Activated gamma-delta T cell treated with Interleukin-2 at 50 U/mL for 16 hours (primary cell): ENCODE data around the gene SPRR1A.
"Not testable (repeated sequence)": the region's sequence is repeated elsewhere in the genome, so short reads cannot be mapped to it uniquely, and the experiment has no call there.

Experiments used
- DNase-seq: peaks from one replicate; pipeline ENCODE4 v3.0.0-alpha.2; 2020

The SPRR1A gene

GRCh38 chr1:152976688-152977087 lies 7.2 kb upstream of the SPRR1A start:
- no peak for DNase-seq

DNA sequence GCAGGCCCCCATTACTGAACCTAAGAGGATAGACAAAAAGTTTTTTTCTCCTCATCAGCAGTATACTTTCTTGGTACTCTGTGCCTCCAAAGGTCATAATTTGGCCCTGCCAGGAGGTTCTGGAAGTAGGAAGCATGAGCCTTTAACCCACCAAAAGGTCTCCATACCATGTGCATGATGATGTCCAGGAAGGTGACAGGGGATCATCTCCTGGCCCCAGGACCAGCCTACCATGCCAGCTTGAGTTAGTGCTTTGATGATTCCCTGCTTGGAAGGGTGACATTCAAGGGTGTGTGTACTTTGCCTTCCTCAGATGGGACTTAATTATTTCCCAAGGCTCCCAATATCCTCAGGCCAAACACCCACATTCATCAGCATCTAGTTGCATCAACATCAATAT lies 6.3 kb upstream of the SPRR1A start:
- DNase-seq = no peak

GRCh38 chr1:152980676-152981075 lies 3.2 kb upstream of the SPRR1A start:
- DNase-seq = no peak

GRCh38 chr1:152981146-152981871 lies 2.6 kb upstream of the SPRR1A start:
- DNase-seq = no peak

DNA sequence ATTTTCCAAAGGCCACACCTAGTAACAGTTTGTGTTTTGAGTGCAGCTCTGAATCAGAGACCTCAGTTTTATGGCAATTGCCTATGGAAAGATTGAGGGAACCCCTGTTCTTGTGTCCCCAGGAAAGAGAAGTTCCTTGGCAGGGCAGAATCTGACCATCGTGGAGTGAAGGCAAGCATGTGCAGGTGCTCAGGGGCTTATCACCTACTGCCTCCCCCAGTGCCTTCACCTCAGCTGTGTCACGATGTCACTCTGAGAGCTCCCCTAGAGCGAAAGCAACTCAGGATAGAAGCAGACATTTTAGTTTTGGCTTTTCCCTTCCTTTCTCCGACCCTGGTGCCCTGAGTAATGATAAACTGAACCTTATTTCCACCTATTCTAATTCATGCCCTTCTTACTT lies 1.8 kb upstream of the SPRR1A start:
- DNase-seq = no peak

DNA sequence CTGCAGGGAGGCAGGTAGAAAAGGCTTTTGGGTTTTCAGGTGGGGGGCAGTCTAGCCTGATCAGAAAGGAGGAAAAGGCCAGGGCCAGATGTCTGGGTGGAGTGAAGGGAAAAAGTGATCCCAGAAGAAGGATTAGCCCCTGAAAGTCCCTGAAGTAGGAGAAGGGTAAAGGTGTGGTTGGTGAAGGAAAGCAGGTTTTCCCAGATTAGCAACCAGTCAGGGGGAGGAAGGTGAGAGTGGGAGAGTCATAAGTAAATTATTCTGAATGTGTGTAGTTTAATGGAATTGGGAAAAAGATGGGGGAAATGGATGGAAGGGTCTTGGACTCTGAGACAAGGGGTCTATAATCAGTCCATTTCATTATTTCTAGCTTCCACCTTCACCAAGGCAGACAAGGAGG lies 647 bp upstream of the SPRR1A start:
- no peak for DNase-seq

- no peak for DNase-seq
These were observed 2.7 kb downstream of the SPRR1A start for GRCh38 chr1:152986578-152986977.

GRCh38 chr1:152993186-152993585 lies 9.3 kb downstream of the SPRR1A start:
- DNase-seq = no peak

DNA sequence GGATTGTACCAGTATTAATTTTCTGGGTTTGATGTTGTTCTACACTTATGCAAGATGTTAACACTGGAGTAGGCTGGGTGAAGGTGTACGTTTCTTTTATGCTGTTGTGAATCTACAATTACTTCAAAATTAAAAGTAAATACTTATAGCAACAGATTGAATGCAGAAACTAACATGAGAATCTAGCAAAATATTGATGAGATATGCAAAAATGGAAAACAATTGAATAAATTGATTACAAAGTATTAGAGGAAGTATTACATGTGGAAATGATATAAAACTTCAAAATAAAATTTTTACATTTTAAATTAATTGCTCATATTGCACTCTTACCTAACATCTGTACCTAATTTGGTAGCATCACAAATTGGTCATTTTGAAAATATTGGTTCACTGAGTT lies 12.0 kb downstream of the SPRR1A start:
- DNase-seq = no peak

- DNase-seq = no peak
These were observed 12.9 kb downstream of the SPRR1A start for GRCh38 chr1:152996633-152997400.

DNA sequence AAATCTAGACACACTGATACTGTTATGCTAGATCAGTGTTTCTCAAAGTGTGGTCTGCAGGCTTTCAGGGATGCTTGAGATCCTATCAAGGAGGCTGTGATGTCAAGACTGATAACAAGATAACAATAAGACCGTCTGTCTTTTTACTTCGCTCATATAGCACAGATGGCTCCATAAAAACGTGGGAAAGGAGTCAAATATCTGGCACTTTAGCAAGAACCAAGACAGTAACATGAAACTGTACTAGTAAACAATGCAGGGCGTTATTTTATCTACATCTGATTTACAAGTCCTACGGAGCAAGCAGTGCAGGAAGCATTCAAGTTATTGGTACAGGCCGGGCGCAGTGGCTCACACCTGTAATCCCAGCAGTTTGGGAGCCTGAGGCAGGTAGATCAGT lies 14.0 kb downstream of the SPRR1A start:
- no peak for DNase-seq

GRCh38 chr1:152998476-152998875 lies 14.6 kb downstream of the SPRR1A start:
- no peak for DNase-seq

DNA sequence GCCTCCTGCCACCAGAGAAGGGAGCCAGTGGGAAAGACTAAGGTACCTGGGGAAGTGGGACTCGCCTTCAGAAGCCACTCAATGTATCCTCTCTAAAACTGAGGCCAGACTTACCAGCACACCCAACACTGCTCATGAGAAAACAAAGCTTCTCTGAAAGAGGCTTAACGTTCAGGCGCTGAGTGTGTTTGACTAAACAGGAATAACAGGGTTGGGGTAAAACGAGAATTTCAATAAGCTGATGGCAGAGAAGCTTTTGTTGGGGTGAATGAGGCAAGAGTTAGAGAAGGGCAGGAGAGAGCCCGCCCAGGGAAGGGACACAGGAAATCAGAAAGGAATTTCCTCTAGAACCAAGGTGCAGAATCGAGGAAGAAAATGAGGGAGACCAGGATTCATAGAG lies 15.9 kb downstream of the SPRR1A start:
- DNase-seq = no peak

GRCh38 chr1:153000294-153000693 lies 16.4 kb downstream of the SPRR1A start:
- no peak for DNase-seq

GRCh38 chr1:153001382-153001781 lies 17.5 kb downstream of the SPRR1A start, which contains the start of gene SPRR3:
SPRR3 (plus strand) TSS chr1:153001749; CDS start chr1:153003021, 1,272 bp downstream.
- no peak for DNase-seq

DNA sequence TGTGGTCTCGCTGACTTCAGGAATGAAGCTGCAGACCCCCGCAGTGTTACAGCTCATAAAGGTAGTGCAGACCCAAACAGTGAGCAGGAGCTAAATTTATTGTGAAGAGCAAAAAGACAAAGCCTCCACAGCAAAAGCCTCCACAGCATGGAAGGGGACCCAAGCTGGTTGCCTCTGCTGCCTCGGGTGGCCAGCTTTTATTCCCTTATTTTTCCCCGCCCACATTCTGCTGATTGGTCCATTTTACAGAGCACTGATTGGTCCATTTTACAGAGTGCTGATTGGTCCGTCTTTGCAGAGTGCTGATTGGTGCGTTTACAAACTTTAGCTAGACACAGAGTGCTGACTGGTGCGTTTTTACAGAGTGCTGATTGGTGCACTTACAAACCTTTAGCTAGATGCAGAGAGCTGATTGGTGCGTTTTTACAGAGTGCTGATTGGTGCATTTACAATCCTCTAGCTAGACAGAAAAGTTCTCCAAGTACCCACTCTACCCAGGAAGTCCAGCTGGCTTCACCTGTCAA lies 27.4 kb downstream of the SPRR1A start:
- DNase-seq = not testable (repeated sequence)

- DNase-seq = not testable (repeated sequence)
These were observed 37.9 kb downstream of the SPRR1A start for GRCh38 chr1:153021829-153022228.

- not testable (repeated sequence) for DNase-seq
These were observed 38.5 kb downstream of the SPRR1A start for GRCh38 chr1:153022340-153022739.

GRCh38 chr1:153023109-153023508 lies 39.2 kb downstream of the SPRR1A start:
- DNase-seq = no peak

- DNase-seq = no peak
These were observed 40.5 kb downstream of the SPRR1A start for GRCh38 chr1:153024413-153024812.

GRCh38 chr1:153025797-153026196 lies 41.9 kb downstream of the SPRR1A start:
- no peak for DNase-seq

GRCh38 chr1:153028766-153029165 lies 44.9 kb downstream of the SPRR1A start:
- no peak for DNase-seq

DNA sequence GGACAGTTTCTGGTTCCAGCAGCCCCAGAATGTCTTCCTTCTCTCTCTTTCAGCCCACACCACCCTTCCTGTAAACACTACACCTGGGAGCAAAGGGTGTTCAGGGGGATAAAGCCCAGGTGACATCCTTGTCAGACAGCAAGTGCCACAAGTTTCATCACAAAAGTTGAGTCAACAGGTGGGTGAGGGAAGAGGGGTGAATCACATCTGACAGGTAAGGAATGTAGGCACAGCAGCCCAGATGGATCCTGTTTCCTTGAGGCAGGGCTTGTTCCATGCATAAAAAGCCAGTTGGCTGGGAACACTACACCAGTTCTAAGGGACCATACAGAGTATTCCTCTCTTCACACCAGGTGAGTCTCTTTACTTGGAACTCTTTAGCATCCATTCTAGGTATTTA lies 47.0 kb downstream of the SPRR1A start, which contains the start of gene SPRR1B:
TSS of gene SPRR1B (plus strand) at position 309 of the 400 bp plus-strand sequence. CDS start 1,143 bp downstream, outside the sequence.
- no peak for DNase-seq

- no peak for DNase-seq
These were observed 48.2 kb downstream of the SPRR1A start for GRCh38 chr1:153032073-153032472.
